OCI-LY1 (cell line): Measurements from ENCODE around the gene PRRC2A.

Source experiments
- CTCF ChIP-seq: fragments of 200-600 bp; sonication (generic), shearing (Covaris generic); IDR thresholded peaks from 2 replicates; pipeline ENCODE4 v1.5.1; 2017; ENCODE audit warnings: mild to moderate bottlenecking, antibody characterized with exemption, low read length, moderate library complexity, mixed read lengths
- EZH2 ChIP-seq: fragments of 200-600 bp; sonication (generic), shearing (Covaris generic); IDR thresholded peaks from 2 replicates; pipeline ENCODE4 v1.8.0; 2017; ENCODE audit warnings: borderline replicate concordance, mixed run types, mild to moderate bottlenecking, antibody characterized with exemption, low read length, moderate library complexity, mixed read lengths

- TF ChIP-seq CTCF (no peak), EZH2 (no peak)
These were observed 44.4 kb upstream of the PRRC2A start for GRCh38 chr6:31575952-31576685.
